GM13976 (cell line): ENCODE data around the gene ARHGAP35.

ENCODE experiments used
- DNase-seq: peaks from one replicate; pipeline ENCODE4 v3.0.0; 2012; ENCODE audit warnings: low spot score
- CTCF ChIP-seq: IDR thresholded peaks from 2 replicates; pipeline ENCODE4 v1.5.1; 2012; ENCODE audit warnings: borderline replicate concordance, mild to moderate bottlenecking; ENCODE audit not compliant: insufficient read depth; ENCODE audit errors: extremely low read depth, missing control alignments, control extremely low read depth
- in situ Hi-C: fragments of 300-500 bp; cut with MboI; formaldehyde crosslinking; loops from one replicate; pipeline ENCODE4 v1.12.0; 2022; ENCODE audit warnings: low sequenced_read_pairs, mixed read lengths, inconsistent platforms; ENCODE audit not compliant: unreplicated experiment

ARHGAP35 gene

GRCh38 chr19:46834121-46834520, 26.7 kb upstream of the ARHGAP35 start:
- no peak for TF ChIP-seq CTCF
- in situ Hi-C loops, result no loop called here
- DNase-seq, result no peak

- TF ChIP-seq CTCF, result no peak
- in situ Hi-C loops, result no loop called here
- no peak for DNase-seq
These were observed 25.8 kb upstream of the ARHGAP35 start for GRCh38 chr19:46834984-46835383.

DNA sequence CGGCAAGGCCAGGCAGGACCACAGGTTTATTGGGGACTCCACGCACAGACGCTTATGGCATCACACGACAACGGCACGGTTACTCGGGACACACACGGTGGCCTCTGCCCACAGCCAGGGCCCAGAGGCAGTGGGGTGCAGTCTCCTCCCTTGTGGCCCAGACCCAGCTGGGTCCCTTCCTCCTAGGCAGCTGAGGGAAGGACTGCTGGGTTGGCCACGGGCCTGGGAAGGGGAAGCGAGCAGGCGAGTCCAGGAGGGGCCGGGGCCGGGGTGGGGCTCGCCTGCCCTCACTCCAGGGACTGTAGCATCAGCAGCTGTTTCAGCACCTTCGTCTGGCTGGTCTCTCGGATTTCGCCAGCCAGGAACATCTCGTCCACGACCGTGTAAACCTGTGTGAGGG, 22.6 kb upstream of the ARHGAP35 start:
- in situ Hi-C loops, result no loop called here
- no peak for TF ChIP-seq CTCF

DNA sequence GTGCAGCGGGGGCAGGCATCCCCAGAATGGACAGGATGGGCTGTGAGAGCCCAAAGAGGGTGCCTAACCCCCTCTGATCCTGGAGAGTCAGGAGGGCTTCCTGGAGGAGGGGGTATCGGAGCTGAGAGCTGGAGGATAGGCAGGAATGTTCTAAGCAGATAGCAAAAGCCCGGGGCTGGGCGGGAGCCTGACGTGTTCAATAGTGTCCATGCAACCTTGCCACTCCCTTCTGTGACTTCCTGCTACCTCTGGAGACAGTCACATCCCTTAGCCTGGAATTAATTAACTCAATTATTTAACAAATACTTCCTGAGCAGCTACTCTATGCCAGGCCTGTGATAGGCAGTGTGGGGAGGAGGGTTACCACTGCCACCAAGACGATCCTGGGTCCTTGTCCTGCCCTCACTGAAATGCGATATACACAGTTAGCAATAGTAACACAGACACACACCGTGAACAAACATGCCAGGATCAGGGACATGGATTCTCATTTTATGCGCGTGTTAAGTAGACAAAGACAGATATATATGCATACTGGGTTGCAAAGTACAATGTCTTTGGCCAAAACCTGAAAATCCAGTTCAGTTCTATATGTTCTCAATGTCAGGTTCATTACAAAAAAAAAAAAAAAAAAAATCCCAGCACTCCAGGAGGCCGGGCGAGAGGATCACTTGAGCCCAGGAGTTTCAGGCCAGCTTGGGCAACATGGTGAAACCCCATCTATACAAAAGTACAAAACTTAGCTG, 20.9 kb upstream of the ARHGAP35 start:
- in situ Hi-C loops, result loop anchor here (10.0 kb wide), 1 partner anchor 75 kb away; no protein-coding TSS in a partner anchor
- DNase-seq, result no peak

More for the DNA sequence above, 22.6 kb upstream of the ARHGAP35 start:
- no peak for DNase-seq

DNA sequence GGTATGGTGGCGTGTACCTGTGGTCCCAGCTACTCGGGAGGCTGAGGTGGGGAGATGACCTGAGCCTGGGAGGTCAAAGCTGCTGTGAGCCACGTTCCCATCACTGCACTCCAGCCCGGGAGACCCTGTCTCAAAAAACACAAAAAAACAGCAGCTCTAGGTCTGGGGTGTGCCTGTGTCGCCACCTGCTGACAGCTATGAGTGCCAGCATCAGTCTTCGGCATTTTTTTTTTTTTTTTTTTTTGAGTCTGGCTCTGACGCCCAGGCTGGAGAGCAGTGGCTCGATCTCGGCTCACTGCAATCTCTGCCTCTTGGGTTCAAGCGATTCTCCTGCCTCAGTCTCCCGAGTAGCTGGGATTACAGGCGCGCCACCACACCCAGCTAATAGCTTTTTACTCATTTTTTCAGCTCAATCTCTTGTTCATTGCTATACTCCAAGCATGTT, 20.3 kb upstream of the ARHGAP35 start:
- DNase-seq, result peak; percentile 79
- TF ChIP-seq CTCF, result peak; percentile 61
- in situ Hi-C loops, result loop anchor here (10.0 kb wide), 1 partner anchor 76 kb away; no protein-coding TSS in a partner anchor

More for the DNA sequence above, 20.9 kb upstream of the ARHGAP35 start:
- no peak for TF ChIP-seq CTCF

GRCh38 chr19:46841458-46842083, 19.2 kb upstream of the ARHGAP35 start:
- in situ Hi-C loops, result loop anchor here (10.0 kb wide), 1 partner anchor 77 kb away; no protein-coding TSS in a partner anchor
- DNase-seq, result no peak
- no peak for TF ChIP-seq CTCF
